Lower lobe of right lung (tissue), 2 donors: ENCODE results near the gene EDNRB. TPM values are rescaled to one million over a fixed set of nuclear protein-coding genes. Genes with fewer than 3 reads are reported as not detected.

Experiments
- ATAC-seq, 2 donors: fragments of 200-7000 bp; cut with Tn5 transposase; one replicate each; pipeline ENCODE4 v1.9.1; 2020 to 2022; ENCODE audit warnings: mild to moderate bottlenecking in 2 of 2, moderate library complexity in 2 of 2
- DNase-seq: peaks from one replicate; pipeline ENCODE4 v3.0.0-alpha.2; 2020
- H3K27ac ChIP-seq: fragments of 200-600 bp; one replicate; pipeline ENCODE4 v1.8.0; 2022
- H3K27me3 ChIP-seq: fragments of 200-600 bp; one replicate; pipeline ENCODE4 v1.8.0; 2022; ENCODE audit warnings: low read depth
- H3K36me3 ChIP-seq: fragments of 200-600 bp; one replicate; pipeline ENCODE4 v1.8.0; 2022; ENCODE audit warnings: mild to moderate bottlenecking
- H3K4me1 ChIP-seq: fragments of 200-600 bp; one replicate; pipeline ENCODE4 v1.8.0; 2022
- H3K4me3 ChIP-seq: fragments of 200-600 bp; one replicate; pipeline ENCODE4 v1.8.0; 2022; ENCODE audit warnings: mild to moderate bottlenecking
- H3K9me3 ChIP-seq: fragments of 200-600 bp; one replicate; pipeline ENCODE4 v1.8.0; 2022
- CTCF ChIP-seq: fragments of 200-600 bp; IDR thresholded peaks from one replicate; pipeline ENCODE4 v1.8.0; 2022; ENCODE audit warnings: antibody characterized with exemption, mild to moderate bottlenecking
- intact Hi-C: fragments of 100-400 bp; cut with DNase I; formaldehyde crosslinking; loops from one replicate; pipeline ENCODE4 v1.11.0; 2022
- total RNA-seq: library from RNA; stranded (reverse); fragmentation: NEBNext Ultra II Directional; extraction: Animal tissue kit (Norgen Biotek cat#: 25700); gene quantifications from one replicate; pipeline ENCODE4 v1.2.1, GENCODE V29; 2021
- donor health status: DM: no; HTN: yes; CAD: no; lungs with severe emphysema.

The EDNRB gene
- total RNA-seq, 1 donor from 2014 or later = 60.7 TPM

- Histone ChIP-seq H3K4me3 (no peak overlapping the region), H3K27me3 (no peaks in the 10 kb centered on the region), H3K9me3 (no peaks in the 10 kb centered on the region), H3K27ac (no peak overlapping the region), H3K36me3 (no peaks in the 10 kb centered on the region), H3K4me1 (no peaks in the 10 kb centered on the region)
- ATAC-seq (no peak), DNase-seq (no peak)
- TF ChIP-seq CTCF = no peak
- intact Hi-C loops = no loop called here
Observed at GRCh38 chr13:77930430-77930829, 11.8 kb upstream of the EDNRB start.

GRCh38 chr13:77928909-77929308 lies 10.3 kb upstream of the EDNRB start:
- TF ChIP-seq CTCF = no peak
- Histone ChIP-seq H3K9me3 (no peaks in the 10 kb centered on the region), H3K27me3 (no peaks in the 10 kb centered on the region), H3K4me1 (no peaks in the 10 kb centered on the region), H3K4me3 (no peak overlapping the region), H3K36me3 (no peaks in the 10 kb centered on the region), H3K27ac (no peak overlapping the region)
- no peak for DNase-seq
- intact Hi-C loops = no loop called here
- ATAC-seq = no peak

GRCh38 chr13:77925616-77926015 lies 7.0 kb upstream of the EDNRB start:
- no peak for DNase-seq
- no peak for ATAC-seq
- Histone ChIP-seq H3K27me3 (no peaks in the 10 kb centered on the region), H3K27ac (no peak overlapping the region), H3K9me3 (no peaks in the 10 kb centered on the region), H3K36me3 (no peaks in the 10 kb centered on the region), H3K4me3 (no peak overlapping the region), H3K4me1 (no peaks in the 10 kb centered on the region)
- intact Hi-C loops = no loop called here
- TF ChIP-seq CTCF = no peak

- Histone ChIP-seq H3K36me3 (no peaks in the 10 kb centered on the region), H3K27ac (peak overlapping the region; percentile 71), H3K4me1 (no peaks in the 10 kb centered on the region), H3K9me3 (no peaks in the 10 kb centered on the region), H3K4me3 (peak overlapping the region; percentile 72), H3K27me3 (no peaks in the 10 kb centered on the region)
- intact Hi-C loops = no loop called here
- TF ChIP-seq CTCF = no peak
- ATAC-seq (peak; percentile 46 to 51), DNase-seq (no peak)
Observed at GRCh38 chr13:77919921-77920294, 1.3 kb upstream of the EDNRB start.

- Histone ChIP-seq H3K27ac (peak overlapping the region; percentile 71), H3K27me3 (no peaks in the 10 kb centered on the region), H3K4me3 (peak overlapping the region; percentile 72), H3K9me3 (no peaks in the 10 kb centered on the region), H3K36me3 (no peaks in the 10 kb centered on the region), H3K4me1 (no peaks in the 10 kb centered on the region)
- ATAC-seq (peak; percentile 76 to 79), DNase-seq (peak; percentile 54)
- no peak for TF ChIP-seq CTCF
- intact Hi-C loops = no loop called here
Observed at GRCh38 chr13:77919246-77919920, 752 bp upstream of the EDNRB start.
